ENCODE data around the gene MCM9.

- no peak for TF ChIP-seq POLR2A (IDR thresholded peaks at IDR 0.05)
- TF ChIP-seq, protein P1, sequence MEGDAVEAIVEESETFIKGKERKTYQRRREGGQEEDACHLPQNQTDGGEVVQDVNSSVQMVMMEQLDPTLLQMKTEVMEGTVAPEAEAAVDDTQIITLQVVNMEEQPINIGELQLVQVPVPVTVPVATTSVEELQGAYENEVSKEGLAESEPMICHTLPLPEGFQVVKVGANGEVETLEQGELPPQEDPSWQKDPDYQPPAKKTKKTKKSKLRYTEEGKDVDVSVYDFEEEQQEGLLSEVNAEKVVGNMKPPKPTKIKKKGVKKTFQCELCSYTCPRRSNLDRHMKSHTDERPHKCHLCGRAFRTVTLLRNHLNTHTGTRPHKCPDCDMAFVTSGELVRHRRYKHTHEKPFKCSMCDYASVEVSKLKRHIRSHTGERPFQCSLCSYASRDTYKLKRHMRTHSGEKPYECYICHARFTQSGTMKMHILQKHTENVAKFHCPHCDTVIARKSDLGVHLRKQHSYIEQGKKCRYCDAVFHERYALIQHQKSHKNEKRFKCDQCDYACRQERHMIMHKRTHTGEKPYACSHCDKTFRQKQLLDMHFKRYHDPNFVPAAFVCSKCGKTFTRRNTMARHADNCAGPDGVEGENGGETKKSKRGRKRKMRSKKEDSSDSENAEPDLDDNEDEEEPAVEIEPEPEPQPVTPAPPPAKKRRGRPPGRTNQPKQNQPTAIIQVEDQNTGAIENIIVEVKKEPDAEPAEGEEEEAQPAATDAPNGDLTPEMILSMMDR (IDR thresholded peaks at IDR 0.05) = no peak
Observed at GRCh38 chr6:118965371-118965770, 30.4 kb upstream of the MCM9 start.

All from Peyer's patch (tissue), 4 donors.